ENCODE results near the gene PLXDC1. TPM values are rescaled to one million over a fixed set of nuclear protein-coding genes. Genes with fewer than 3 reads are reported as not detected.

Gene PLXDC1
- total and polyA plus RNA-seq, 12 donors, result 7.3 to 21.3 (median 11.2) TPM

DNA sequence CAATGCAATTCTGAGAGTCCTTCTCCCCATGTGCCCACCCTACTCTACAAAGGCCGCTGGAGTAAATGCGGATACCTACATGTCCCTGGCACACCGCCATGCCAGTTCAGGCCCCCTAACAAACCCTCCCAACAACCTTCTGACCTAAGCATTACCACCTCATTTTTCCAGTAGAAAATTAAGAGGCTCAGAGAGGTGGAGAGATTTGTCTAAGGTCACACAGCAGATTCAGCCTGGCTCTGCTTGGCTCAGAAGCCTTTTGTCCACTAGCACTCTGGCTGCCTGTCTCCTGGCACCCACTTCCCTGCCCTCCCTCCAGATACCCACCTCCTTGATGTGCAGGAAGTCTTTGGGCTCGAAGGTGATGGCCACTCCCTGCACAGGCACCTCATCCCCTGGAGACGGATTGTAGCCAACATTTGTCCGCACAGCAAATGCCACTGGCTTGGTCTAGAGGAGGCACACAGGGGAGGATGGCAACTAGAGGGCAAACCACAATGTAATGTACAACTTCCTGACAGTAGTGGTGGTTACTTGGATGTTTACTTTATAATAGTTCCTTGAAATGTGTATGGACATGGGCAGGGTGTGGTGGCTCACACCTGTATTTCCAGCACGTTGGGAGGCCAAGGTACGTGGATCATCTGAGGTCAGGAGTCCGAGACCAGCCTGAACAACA is 35.9 kb upstream of the PLXDC1 start:
- H3K27ac ChIP-seq, result no peak overlapping the region
- no peaks in the 10 kb centered on the region for H3K27me3 ChIP-seq
- no peaks in the 10 kb centered on the region for H3K9me3 ChIP-seq
- peaks cover 0 to 99% (median 8%) of the 10 kb centered on the region in 9 donors for H3K36me3 ChIP-seq
- DNase-seq (no peak), ATAC-seq (no peak)
- 94 to 95% methylated on average over 9 of the region's 9 CpGs for WGBS, 2 donors
- no peak for TF ChIP-seq CTCF (IDR thresholded peaks at IDR 0.05)
- no peak overlapping the region for H3K4me3 ChIP-seq
- H3K4me1 ChIP-seq, result no peaks in the 10 kb centered on the region
- intact Hi-C loops (cut with DNase I), result no loop called here

DNA sequence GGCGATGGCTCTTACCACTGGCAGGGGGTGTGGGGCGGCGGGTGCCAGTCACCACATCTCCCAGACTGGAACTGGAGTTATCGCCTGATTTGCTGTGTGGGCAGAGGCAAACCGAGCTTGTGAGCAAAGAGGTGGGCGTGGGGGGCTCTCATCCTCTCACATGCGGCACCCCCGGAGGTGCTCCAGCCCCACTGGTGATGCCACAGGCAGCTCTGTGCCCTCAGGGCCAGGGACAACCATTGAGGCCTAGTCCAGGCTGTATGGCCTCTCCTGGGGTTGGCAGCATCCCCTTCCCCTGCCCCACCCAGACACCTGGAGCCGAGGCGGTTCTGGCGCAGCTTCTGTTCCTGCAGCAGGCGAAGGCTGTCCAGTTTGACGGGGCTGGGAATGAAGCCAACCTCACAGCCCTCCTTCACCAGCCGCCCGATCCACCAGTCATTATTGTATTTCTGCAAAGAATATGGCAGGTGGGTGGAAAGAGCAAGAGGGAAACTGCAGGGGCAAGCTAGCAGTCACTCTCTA is 35.1 kb upstream of the PLXDC1 start:
- Histone ChIP-seq H3K4me1 (no peaks in the 10 kb centered on the region), H3K9me3 (no peaks in the 10 kb centered on the region), H3K27me3 (no peaks in the 10 kb centered on the region), H3K36me3 (peaks cover 0 to 99% (median 8%) of the 10 kb centered on the region in 9 donors), H3K4me3 (no peak overlapping the region), H3K27ac (no peak overlapping the region)
- peak in 2 of 8 donors; percentile 26 to 34 for ATAC-seq
- TF ChIP-seq CTCF (IDR thresholded peaks at IDR 0.05), result no peak
- intact Hi-C loops (cut with DNase I), result no loop called here
- no peak for DNase-seq
- 90% methylated on average over 15 of the region's 15 CpGs for WGBS, 2 donors

DNA sequence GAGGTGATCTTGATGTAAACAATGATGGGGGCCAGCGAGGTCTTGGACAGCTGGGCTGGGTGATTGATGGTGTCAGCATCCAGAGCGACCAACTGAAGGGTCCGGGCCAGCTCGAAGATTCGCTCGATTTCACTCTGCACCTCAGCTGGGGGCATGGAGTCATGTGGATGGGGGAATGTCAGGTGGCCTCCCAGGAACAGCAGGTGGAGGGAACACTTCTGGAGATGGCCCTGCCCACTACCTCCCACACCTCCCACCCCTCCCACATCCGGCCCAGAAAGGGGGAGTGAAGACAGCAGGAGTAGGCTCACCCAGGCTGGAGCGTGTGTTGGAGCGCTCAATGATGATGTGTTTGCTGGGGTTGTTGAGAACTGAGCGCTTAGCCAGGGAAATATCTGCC is 32.3 kb upstream of the PLXDC1 start:
- no peaks in the 10 kb centered on the region for H3K4me1 ChIP-seq
- no peaks in the 10 kb centered on the region for H3K9me3 ChIP-seq
- no peak overlapping the region for H3K27ac ChIP-seq
- DNase-seq (no peak), ATAC-seq (peak in 1 of 8 donors; percentile 29)
- H3K27me3 ChIP-seq, result no peaks in the 10 kb centered on the region
- WGBS, 2 donors, result 86 to 92% methylated on average over 10 of the region's 10 CpGs
- TF ChIP-seq CTCF (IDR thresholded peaks at IDR 0.05), result no peak
- peaks cover 0 to 99% (median 8%) of the 10 kb centered on the region in 9 donors for H3K36me3 ChIP-seq
- H3K4me3 ChIP-seq, result no peak overlapping the region
- intact Hi-C loops (cut with DNase I), result no loop called here

DNA sequence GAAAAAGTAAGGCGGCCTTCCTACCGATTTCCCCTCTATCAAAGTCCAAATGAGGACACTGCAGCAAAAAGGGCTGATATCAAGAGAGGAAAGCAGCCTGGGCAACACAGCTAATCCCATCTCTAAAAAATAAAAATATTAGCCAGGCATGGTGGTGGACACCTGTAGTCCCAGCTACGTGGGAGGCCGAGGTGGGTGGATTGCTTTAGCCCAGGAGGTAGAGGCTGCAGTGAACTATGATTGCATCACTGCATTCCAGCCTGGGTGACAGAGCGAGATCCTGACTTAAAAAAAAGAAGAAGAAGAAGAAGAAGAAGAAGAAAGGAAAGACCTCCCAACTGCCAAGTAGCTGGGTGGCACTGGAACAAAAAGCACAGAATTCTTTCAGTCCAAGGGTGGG is 31.6 kb upstream of the PLXDC1 start:
- H3K9me3 ChIP-seq, result no peaks in the 10 kb centered on the region
- DNase-seq (no peak), ATAC-seq (no peak)
- no peaks in the 10 kb centered on the region for H3K27me3 ChIP-seq
- H3K36me3 ChIP-seq, result peaks cover 0 to 95% (median 8%) of the 10 kb centered on the region in 9 donors
- H3K4me3 ChIP-seq, result no peak overlapping the region
- WGBS, 2 donors, result 96 to 99% methylated on average over 5 of the region's 5 CpGs
- intact Hi-C loops (cut with DNase I), result no loop called here
- TF ChIP-seq CTCF (IDR thresholded peaks at IDR 0.05), result no peak
- H3K27ac ChIP-seq, result no peak overlapping the region
- H3K4me1 ChIP-seq, result no peaks in the 10 kb centered on the region
